Naive thymus-derived CD4-positive, alpha-beta T cell (primary cell): Measurements from ENCODE around the gene FIGNL2. TPM values are rescaled to one million over a fixed set of nuclear protein-coding genes. Genes with fewer than 3 reads are reported as not detected.

ENCODE experiments used
- ATAC-seq: fragments of 150-1000 bp; cut with Tn5 transposase; 2 replicates; pipeline ENCODE4 v1.10.0; 2021; ENCODE audit warnings: mild to moderate bottlenecking, moderate library complexity
- CTCF ChIA-PET: fragments of 350-600 bp; sonication (Branson Sonifier 250); formaldehyde crosslinking; loops from one replicate; lab custom pipeline; 2021; ENCODE audit warnings: antibody characterized with exemption; lab: Charles Lee
- POLR2A ChIA-PET: fragments of 350-600 bp; sonication (Branson Sonifier 250); formaldehyde crosslinking; loops from one replicate; lab custom pipeline; 2021; ENCODE audit warnings: antibody characterized with exemption, inconsistent platforms; lab: Charles Lee
- DNase-seq, 9 donors: peaks; one replicate each; pipeline versions ENCODE4 v3.0.0 to v3.0.0-alpha.2; 2020 to 2022; ENCODE audit warnings: mixed read lengths in 1 of 9
- H3K27ac ChIP-seq: one replicate; pipeline ENCODE4 v1.7.0; 2013; ENCODE audit warnings: mild to moderate bottlenecking, low read depth, low read length, moderate library complexity
- H3K27me3 ChIP-seq, 2 donors: one replicate each; pipeline ENCODE4 v1.7.0; 2013; ENCODE audit warnings: low read length in 2 of 2, mild to moderate bottlenecking in 2 of 2, moderate library complexity in 2 of 2; ENCODE audit not compliant: control insufficient read depth in 2 of 2, insufficient read depth in 2 of 2
- H3K36me3 ChIP-seq, 3 experiments: 1 replicate in 2 of 3; 2 replicates in 1 of 3; pipeline ENCODE4 v1.7.0; 2013; ENCODE audit warnings: low read length in 3 of 3, mild to moderate bottlenecking in 3 of 3, moderate library complexity in 1 of 3; ENCODE audit not compliant: insufficient read depth in 3 of 3, control insufficient read depth in 2 of 3
- H3K4me1 ChIP-seq, 2 donors: one replicate each; pipeline ENCODE4 v1.7.0; 2013; ENCODE audit warnings: low read length in 2 of 2, mild to moderate bottlenecking in 2 of 2, moderate library complexity in 1 of 2; ENCODE audit not compliant: control insufficient read depth in 2 of 2, insufficient read depth in 2 of 2
- H3K4me3 ChIP-seq: 2 replicates; pipeline ENCODE4 v1.7.0; 2013; ENCODE audit warnings: mild to moderate bottlenecking, low read length
- H3K9me3 ChIP-seq, 3 experiments: 1 replicate in 2 of 3; 2 replicates in 1 of 3; pipeline ENCODE4 v1.7.0; 2013; ENCODE audit warnings: low read length in 3 of 3; ENCODE audit not compliant: control insufficient read depth in 2 of 3
- H3K27ac Mint-ChIP-seq, 9 donors: one replicate each; pipeline ENCODE4 v1.8.0; 2020 to 2022; ENCODE audit warnings: mixed read lengths in 9 of 9, mild to moderate bottlenecking in 8 of 9, moderate library complexity in 5 of 9, inconsistent platforms in 2 of 9
- H3K27me3 Mint-ChIP-seq, 5 donors: one replicate each; pipeline ENCODE4 v1.8.0; 2021 to 2022; ENCODE audit warnings: mixed read lengths in 5 of 5, mild to moderate bottlenecking in 1 of 5
- H3K36me3 Mint-ChIP-seq, 5 donors: one replicate each; pipeline ENCODE4 v1.8.0; 2020 to 2022; ENCODE audit warnings: mixed read lengths in 5 of 5, mild to moderate bottlenecking in 3 of 5, inconsistent platforms in 1 of 5
- H3K4me1 Mint-ChIP-seq, 7 donors: one replicate each; pipeline ENCODE4 v1.8.0; 2020 to 2022; ENCODE audit warnings: mixed read lengths in 7 of 7, mild to moderate bottlenecking in 3 of 7, inconsistent platforms in 1 of 7
- H3K4me3 Mint-ChIP-seq, 10 donors: one replicate each; pipeline ENCODE4 v1.8.0; 2020 to 2022; ENCODE audit warnings: mild to moderate bottlenecking in 10 of 10, mixed read lengths in 10 of 10, moderate library complexity in 6 of 10, inconsistent platforms in 2 of 10
- H3K9me3 Mint-ChIP-seq, 11 donors: one replicate each; pipeline ENCODE4 v1.8.0; 2020 to 2022; ENCODE audit warnings: mixed read lengths in 11 of 11, mild to moderate bottlenecking in 4 of 11, inconsistent platforms in 1 of 11, moderate library complexity in 1 of 11
- intact Hi-C, 2 donors: fragments of 100-400 bp; cut with micrococcal nuclease; formaldehyde crosslinking; loops; one replicate each; pipeline ENCODE4 v1.15.1; 2023
- polyA plus RNA-seq, 2 donors: library from polyadenylated mRNA; unstranded; fragments of 300-500 nt; fragmentation: Illumina TruSeq; gene quantifications; one replicate each; pipeline ENCODE4 v1.2.3, GENCODE V29; 2021
- total RNA-seq, 6 experiments: library from RNA in 5 of 6; stranded (reverse) in 5 of 6; gene quantifications; 1 replicate in 5 of 6; 2 replicates in 1 of 6; pipeline ENCODE4 v1.2.3 and lab custom pipeline; 2021 to 2026

FIGNL2 gene
- total and polyA plus RNA-seq, 7 experiments from 2014 or later = 0.07 to 2.1 (median 1.3) TPM; not detected in 1

DNA sequence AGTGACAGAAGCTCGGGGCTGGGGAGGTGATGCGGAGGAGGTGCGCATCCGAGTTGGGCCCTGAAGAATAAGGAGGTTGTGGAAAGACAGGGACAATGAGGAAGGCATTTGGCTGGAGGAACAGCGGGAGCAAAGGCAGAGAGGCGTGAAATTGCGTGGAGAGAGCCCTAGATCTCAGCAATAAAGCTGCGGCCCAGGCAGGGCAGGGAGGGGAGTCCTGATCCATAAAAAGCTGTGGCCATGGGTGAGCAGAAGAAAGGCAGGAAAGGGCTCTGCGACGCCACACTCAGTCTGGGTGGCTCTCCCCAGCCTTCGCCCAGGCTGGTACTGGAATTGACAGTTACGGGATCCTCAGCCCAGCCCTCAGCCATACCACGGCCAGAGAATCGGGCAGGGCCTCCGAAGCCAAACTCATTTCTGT is 2.2 kb downstream of the FIGNL2 start:
- Histone ChIP-seq H3K36me3 (no peaks in the 10 kb centered on the region), H3K27ac (no peak overlapping the region), H3K4me3 (no peak overlapping the region), H3K4me1 (peaks cover 0 to 9% of the 10 kb centered on the region in 2 donors), H3K9me3 (no peaks in the 10 kb centered on the region), H3K27me3 (peaks cover 3 to 24% of the 10 kb centered on the region in 2 donors)
- peaks cover 36 to 61% (median 39%) of the 10 kb centered on the region in 5 donors for H3K27me3 Mint-ChIP-seq
- H3K36me3 Mint-ChIP-seq = peaks cover 0 to 3% (median 2%) of the 10 kb centered on the region in 5 donors
- DNase-seq = no peak
- CTCF ChIA-PET = interaction anchor here (1.0 kb wide), 1 partner anchor 39 kb away, joined by 3 read pairs; no protein-coding TSS in a partner anchor
- no peak for ATAC-seq
- H3K27ac Mint-ChIP-seq = peak overlapping the region in 2 of 9 donors; percentile 25 to 56
- peaks cover 0 to 2% (median 0%) of the 10 kb centered on the region in 11 donors for H3K9me3 Mint-ChIP-seq
- H3K4me3 Mint-ChIP-seq = peak overlapping the region; percentile 37 to 91 (median 80)
- intact Hi-C loops = loop anchor here in 1 of 2 donors (2.0 kb wide), 1 partner anchor 31 kb away; a partner anchor contains a TSS
- H3K4me1 Mint-ChIP-seq = peaks cover 5 to 30% (median 20%) of the 10 kb centered on the region in 7 donors
- POLR2A ChIA-PET = no interaction called here

DNA sequence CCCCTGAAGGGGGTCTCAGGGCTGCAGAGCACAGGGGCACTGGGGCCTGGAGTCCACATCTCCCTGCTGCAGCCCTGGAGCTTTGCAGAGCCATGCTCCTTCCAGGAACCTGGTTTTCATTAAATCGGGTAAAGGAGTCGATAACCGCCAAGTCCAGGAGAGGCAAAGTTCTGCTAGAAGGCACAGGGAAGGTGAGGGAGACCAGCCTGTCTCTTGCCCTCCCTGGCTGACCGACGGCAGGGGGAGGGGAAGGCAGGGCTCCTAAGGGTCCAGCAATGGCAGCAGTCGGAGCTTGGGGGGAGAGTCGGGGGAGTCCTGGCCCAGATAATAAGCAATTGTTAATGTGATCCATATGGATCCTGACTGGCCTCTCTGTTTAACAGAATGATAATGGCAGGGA is 3.0 kb downstream of the FIGNL2 start:
- ChIA-PET POLR2A (no interaction called here), CTCF (interaction anchor here (0.7 kb wide), 1 partner anchor 29 kb away, joined by 4 read pairs; no protein-coding TSS in a partner anchor)
- no peak for DNase-seq
- H3K27ac ChIP-seq = no peak overlapping the region
- Mint-ChIP-seq H3K36me3 (peaks cover 0 to 3% (median 2%) of the 10 kb centered on the region in 5 donors), H3K27ac (no peak overlapping the region), H3K4me1 (peaks cover 2 to 22% (median 13%) of the 10 kb centered on the region in 7 donors), H3K27me3 (peaks cover 36 to 54% (median 39%) of the 10 kb centered on the region in 5 donors), H3K4me3 (peak overlapping the region in 5 of 10 donors; percentile 13 to 84 (median 16)), H3K9me3 (peaks cover 0 to 2% (median 0%) of the 10 kb centered on the region in 11 donors)
- H3K9me3 ChIP-seq = no peaks in the 10 kb centered on the region
- peaks cover 0 to 9% of the 10 kb centered on the region in 2 donors for H3K4me1 ChIP-seq
- intact Hi-C loops = no loop called here
- peaks cover 3 to 24% of the 10 kb centered on the region in 2 donors for H3K27me3 ChIP-seq
- H3K36me3 ChIP-seq = no peaks in the 10 kb centered on the region
- ATAC-seq = no peak
- no peak overlapping the region for H3K4me3 ChIP-seq

DNA sequence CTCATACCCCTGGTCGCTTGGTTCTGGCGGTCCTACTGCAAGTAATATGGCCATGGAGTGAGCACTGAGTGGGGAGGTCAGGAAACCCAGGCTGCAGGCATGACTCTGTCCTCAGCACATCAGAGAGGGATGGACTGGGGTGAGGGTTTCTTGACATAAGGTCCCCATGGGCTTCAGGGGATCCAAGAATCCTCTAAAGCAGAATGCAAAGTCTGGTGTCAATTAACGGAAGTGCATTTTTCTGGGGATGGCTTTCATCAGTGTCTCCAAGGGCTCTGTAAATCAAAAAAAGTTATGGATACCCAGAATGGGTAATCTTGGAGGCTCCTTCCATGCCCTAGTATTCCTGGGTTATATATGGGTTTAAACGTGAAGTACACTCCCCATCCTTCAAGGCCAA is 3.7 kb downstream of the FIGNL2 start:
- Mint-ChIP-seq H3K27ac (no peak overlapping the region), H3K27me3 (peaks cover 38 to 48% (median 40%) of the 10 kb centered on the region in 5 donors), H3K4me1 (peaks cover 2 to 17% (median 13%) of the 10 kb centered on the region in 7 donors), H3K4me3 (peak overlapping the region in 1 of 10 donors; percentile 16), H3K36me3 (peaks cover 0 to 3% (median 2%) of the 10 kb centered on the region in 5 donors), H3K9me3 (peaks cover 0 to 2% (median 0%) of the 10 kb centered on the region in 11 donors)
- ATAC-seq (no peak), DNase-seq (no peak)
- Histone ChIP-seq H3K4me3 (no peak overlapping the region), H3K4me1 (peaks cover 0 to 9% of the 10 kb centered on the region in 2 donors), H3K27me3 (peaks cover 3 to 24% of the 10 kb centered on the region in 2 donors), H3K36me3 (no peaks in the 10 kb centered on the region), H3K27ac (no peak overlapping the region), H3K9me3 (no peaks in the 10 kb centered on the region)
- ChIA-PET POLR2A (no interaction called here), CTCF (interaction anchor here (0.7 kb wide), 1 partner anchor 30 kb away, joined by 4 read pairs; no protein-coding TSS in a partner anchor)
- intact Hi-C loops = no loop called here

DNA sequence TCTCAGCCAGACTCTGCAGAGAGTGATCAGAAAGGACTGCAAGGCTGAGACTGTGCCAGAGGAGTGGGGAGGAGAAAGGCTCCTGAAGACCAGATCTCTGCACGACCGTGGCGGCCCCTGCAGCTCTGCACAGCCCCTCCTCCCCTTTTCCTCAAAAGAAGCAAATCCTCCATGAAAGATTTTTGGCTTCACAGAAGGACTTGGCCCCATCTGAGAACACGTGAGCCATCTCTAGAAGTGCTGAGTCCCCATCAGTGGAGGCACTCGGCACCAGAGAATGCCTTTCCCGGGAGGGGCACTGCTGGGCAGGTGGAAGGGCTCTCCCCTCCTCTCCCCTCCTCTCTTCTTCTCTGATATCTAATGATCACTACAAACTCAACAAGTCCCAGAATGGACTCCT is 6.8 kb downstream of the FIGNL2 start:
- no peak overlapping the region for H3K4me3 Mint-ChIP-seq
- intact Hi-C loops = no loop called here

DNA sequence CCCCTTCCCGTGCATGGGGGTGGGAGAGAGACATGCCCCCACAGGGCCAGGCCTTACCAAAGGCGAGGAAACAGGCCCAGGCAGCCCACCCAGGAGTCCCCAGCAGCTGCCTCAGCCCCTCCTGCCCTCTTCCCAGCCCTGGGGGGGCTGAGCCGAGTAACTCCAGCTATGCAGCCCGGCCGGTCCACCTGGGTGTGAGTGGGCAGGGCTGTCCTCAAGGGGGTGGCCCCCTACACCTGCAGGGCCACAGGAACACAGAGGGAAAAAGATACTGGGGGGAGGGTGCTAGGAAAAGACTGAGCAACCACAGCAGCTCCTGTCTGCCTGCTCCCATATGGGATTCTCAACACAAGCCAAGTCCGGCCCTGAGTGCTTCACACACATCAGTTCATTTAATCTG is 7.6 kb downstream of the FIGNL2 start:
- H3K4me1 ChIP-seq = peaks cover 0 to under 1% of the 10 kb centered on the region in 2 donors
- peaks cover 0 to under 1% (median 0%) of the 10 kb centered on the region in 11 donors for H3K9me3 Mint-ChIP-seq
- H3K4me3 ChIP-seq = no peak overlapping the region
- H3K27ac ChIP-seq = no peak overlapping the region
- no peak for DNase-seq
- H3K27ac Mint-ChIP-seq = no peak overlapping the region
- peaks cover 3 to 17% of the 10 kb centered on the region in 2 donors for H3K27me3 ChIP-seq
- ChIA-PET POLR2A (no interaction called here), CTCF (no interaction called here)
- no peak for ATAC-seq
- peaks cover 0 to 6% (median 0%) of the 10 kb centered on the region in 5 donors for H3K36me3 Mint-ChIP-seq
- H3K36me3 ChIP-seq = no peaks in the 10 kb centered on the region
- H3K4me3 Mint-ChIP-seq = no peak overlapping the region
- peaks cover 32 to 49% (median 40%) of the 10 kb centered on the region in 5 donors for H3K27me3 Mint-ChIP-seq
- no peaks in the 10 kb centered on the region for H3K9me3 ChIP-seq
- intact Hi-C loops = no loop called here
- H3K4me1 Mint-ChIP-seq = peaks cover 0 to 6% (median 2%) of the 10 kb centered on the region in 7 donors

More for the DNA sequence above, 6.8 kb downstream of the FIGNL2 start:
- DNase-seq (no peak), ATAC-seq (no peak)
- H3K27me3 ChIP-seq = peaks cover 3 to 24% of the 10 kb centered on the region in 2 donors
- no peak overlapping the region for H3K4me3 ChIP-seq
- Mint-ChIP-seq H3K27me3 (peaks cover 39 to 54% (median 48%) of the 10 kb centered on the region in 5 donors), H3K4me1 (peaks cover 2 to 10% (median 9%) of the 10 kb centered on the region in 7 donors), H3K36me3 (peaks cover 0 to 8% (median under 1%) of the 10 kb centered on the region in 5 donors), H3K9me3 (peaks cover 0 to 2% (median 0%) of the 10 kb centered on the region in 11 donors), H3K27ac (no peak overlapping the region)
- no peaks in the 10 kb centered on the region for H3K36me3 ChIP-seq
- H3K4me1 ChIP-seq = peaks cover 0 to 8% of the 10 kb centered on the region in 2 donors
- ChIA-PET CTCF (no interaction called here), POLR2A (no interaction called here)
- H3K27ac ChIP-seq = no peak overlapping the region
- H3K9me3 ChIP-seq = no peaks in the 10 kb centered on the region

DNA sequence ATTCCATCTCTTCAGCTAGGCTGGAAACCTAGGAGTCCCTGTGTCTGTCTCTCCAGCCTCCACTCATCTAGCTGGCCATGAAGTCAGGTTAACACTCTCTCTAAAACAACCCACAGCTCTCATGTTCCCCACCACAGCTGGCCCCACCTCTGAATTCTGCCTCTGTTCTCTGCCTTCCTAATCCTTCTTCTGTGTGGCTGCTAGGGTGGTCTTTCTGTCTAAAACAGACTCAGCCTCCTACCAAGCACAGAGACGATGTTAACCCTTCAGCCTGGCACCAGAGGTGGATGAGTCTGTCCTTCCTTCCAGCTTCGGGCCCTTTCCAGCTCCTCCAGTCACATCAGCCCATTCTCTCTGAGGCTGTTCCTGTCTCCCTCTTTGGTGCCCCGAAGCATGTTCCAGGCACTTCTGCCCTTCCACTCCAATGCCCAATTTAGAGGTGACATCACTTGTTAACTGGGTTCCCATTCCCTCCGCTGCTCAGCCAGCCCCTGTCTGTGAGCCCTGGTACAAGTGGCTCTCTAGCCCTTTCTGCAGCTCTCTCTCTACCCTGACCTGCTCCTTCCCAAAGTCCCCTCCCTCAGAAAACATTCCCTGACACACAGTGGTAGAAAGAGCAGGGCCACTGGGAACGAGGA is 9.1 kb downstream of the FIGNL2 start:
- no peak for DNase-seq
- POLR2A ChIA-PET = no interaction called here
- intact Hi-C loops = no loop called here
- Histone ChIP-seq H3K4me1 (no peaks in the 10 kb centered on the region), H3K36me3 (no peaks in the 10 kb centered on the region), H3K4me3 (no peak overlapping the region), H3K27ac (no peak overlapping the region), H3K27me3 (peaks cover 3% of the 10 kb centered on the region in 2 donors), H3K9me3 (no peaks in the 10 kb centered on the region)
- peaks cover 0 to 5% (median 0%) of the 10 kb centered on the region in 5 donors for H3K36me3 Mint-ChIP-seq
- no peak overlapping the region for H3K4me3 Mint-ChIP-seq
- no peak for ATAC-seq
- CTCF ChIA-PET = interaction anchor here (0.6 kb wide), 1 partner anchor 19 kb away, joined by 3 read pairs; no protein-coding TSS in a partner anchor
- no peak overlapping the region for H3K27ac Mint-ChIP-seq
- H3K9me3 Mint-ChIP-seq = no peaks in the 10 kb centered on the region
- H3K4me1 Mint-ChIP-seq = peaks cover 0 to 3% (median 0%) of the 10 kb centered on the region in 7 donors
- peaks cover 17 to 41% (median 31%) of the 10 kb centered on the region in 5 donors for H3K27me3 Mint-ChIP-seq
